ENCODE results near the gene C4BPB. TPM values are rescaled to one million over a fixed set of nuclear protein-coding genes. Genes with fewer than 3 reads are reported as not detected.
A peak's percentile ranks its signal among the peaks of the same experiment; 100 is the strongest.

Gene C4BPB
- total RNA-seq, 1 experiment from 2014 or later = not detected

GRCh38 chr1:207059881-207060280 is 28.8 kb upstream of the C4BPB start:
- DNase-seq (ENCODE audit: low spot score) = no peak

DNA sequence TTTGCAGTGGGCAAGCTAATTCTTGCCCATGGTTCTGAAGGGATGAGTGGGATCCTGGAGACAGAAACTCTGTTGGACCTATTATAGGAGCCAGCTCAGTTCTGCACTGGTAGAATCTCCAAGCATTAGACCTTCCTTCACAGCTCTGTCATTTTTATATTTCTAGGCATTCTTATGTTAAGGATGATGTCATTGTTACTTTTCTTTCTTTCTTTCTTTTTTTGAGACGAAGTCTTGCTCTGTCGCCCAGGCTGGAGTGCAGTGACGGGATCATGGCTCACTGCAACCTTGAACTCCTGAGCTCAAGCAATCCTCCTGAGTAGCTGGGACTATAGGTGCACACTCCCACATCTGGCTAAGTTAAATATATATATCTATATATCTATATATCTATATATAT is 28.1 kb upstream of the C4BPB start:
- no peak for DNase-seq (ENCODE audit: low spot score)

DNA sequence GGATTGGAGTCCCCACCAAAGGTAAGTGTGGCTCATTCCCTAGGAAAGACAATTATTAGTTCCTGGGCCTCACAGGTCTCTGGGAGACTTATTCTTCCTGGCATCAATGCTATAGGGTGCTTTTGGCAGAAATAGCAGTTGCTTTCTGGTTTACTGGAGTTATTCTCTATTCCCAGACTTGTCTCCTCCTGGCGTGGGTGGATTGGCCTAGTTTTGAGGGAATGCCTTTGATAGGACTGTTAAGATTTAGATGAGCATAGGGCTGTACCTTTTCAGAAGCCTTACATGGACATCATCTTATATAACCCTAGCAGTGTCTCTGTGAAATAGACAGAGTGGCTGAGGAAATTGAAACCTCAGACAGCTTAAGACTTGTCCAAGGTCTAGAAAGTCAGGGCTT is 26.6 kb upstream of the C4BPB start:
- no peak for DNase-seq (ENCODE audit: low spot score)

DNA sequence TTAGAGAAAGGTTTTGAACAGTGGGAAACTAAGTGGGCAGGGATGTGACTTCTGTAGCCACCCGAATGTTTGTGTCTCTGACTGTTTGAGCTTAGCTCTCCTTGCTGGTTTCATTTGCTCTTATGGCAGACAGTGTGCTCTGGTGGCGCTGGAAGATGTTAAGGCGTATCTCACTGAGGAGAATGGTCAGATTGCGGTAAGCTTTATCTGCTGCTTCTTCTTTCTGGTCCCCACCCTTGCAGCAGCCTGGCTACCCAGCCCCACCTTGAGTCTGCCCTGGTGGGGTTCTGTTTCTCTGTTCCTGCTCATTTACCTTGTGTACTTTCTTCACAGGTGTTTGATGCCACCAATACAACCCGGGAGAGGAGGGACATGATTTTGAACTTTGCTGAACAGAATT is 25.6 kb upstream of the C4BPB start:
- no peak for DNase-seq (ENCODE audit: low spot score)

DNA sequence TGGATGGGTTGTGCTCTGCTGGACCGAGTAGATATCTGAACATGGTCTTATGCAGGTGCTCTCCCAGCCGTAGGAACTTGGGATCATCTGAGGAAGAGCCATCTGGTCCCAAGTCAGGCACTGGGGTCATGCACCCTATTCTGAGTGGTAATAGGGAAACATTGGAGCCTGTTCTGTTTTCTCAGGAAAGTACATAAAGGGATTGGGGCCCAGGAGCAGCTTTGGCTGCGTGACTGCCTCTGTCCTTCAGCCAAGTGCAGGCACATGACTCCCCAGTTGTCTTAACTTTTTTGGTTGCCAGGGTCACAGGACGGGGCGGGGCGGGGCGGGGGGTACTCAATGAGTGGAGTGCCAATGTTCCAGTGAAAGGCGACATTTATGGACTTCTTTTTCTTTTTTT is 24.1 kb upstream of the C4BPB start:
- DNase-seq (ENCODE audit: low spot score) = no peak

GRCh38 chr1:207067185-207067584 is 21.5 kb upstream of the C4BPB start:
- no peak for DNase-seq (ENCODE audit: low spot score)

DNA sequence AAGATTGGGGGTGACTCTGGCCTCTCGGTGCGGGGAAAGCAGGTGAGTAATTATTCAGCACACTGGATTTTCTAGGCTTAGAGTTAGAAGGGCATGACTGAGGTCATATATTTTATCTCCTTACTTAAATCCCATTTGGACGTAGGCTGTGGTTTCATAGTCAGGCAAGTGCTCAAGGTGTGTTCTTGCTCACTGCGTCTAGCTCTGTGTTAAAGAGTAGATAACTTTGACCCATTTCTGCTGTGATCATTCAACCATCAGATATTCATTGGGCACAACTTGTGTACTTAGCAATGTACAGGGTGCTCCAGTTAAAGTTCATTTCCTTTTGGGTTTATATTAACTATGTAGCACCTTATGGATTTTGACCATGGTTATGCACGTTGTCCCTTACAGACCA is 21.0 kb upstream of the C4BPB start:
- DNase-seq (ENCODE audit: low spot score) = no peak

DNA sequence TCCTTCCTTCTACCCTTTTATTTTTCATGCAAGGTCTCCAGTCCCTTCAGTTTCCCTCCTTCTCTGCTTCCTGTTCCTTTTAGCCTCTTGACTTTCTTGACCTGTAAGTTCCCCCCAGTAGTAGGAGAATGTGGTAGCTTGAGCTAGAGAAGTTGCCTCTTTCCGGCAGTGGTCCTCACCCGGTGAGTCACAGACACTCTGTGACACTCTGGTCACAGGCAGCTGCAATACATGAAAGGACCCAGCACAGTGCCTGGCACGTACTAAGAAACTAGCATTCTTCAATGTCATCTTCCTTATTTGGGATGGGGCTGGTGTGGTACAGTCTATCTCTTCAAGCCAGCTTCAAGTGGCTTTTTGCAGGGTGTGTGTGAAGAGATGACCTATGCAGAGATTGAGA is 19.6 kb upstream of the C4BPB start:
- no peak for DNase-seq (ENCODE audit: low spot score)

DNA sequence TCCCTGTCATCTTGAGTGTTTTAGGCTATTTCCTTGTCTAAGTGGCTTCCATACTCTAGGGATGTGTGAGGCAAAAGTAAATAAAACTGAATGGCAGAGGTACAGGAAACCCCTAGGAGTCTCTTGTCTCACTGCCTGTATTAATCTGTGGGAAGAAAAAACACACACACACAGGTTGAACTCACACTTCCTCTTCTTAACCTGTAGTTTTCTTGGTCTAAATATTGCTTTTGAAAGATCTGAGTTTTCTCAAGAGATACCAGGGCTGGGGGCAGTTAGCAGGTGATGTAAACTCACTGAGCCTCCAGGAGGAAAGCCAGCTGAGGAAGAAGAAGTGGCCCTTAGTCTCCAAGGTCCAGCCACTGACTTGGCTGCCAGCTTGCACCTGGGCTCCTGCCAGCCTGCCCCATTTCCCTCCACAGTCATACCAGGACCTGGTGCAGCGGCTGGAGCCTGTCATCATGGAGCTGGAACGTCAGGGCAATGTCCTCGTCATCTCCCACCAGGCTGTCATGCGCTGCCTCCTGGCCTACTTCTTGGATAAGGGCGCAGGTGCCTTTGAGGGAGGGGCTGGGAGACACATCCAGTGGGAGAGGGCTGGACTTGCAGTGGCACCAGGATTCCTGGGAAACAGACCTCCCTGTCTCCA is 18.7 kb upstream of the C4BPB start:
- no peak for DNase-seq (ENCODE audit: low spot score)

- DNase-seq (ENCODE audit: low spot score) = no peak
These were observed 17.8 kb upstream of the C4BPB start for GRCh38 chr1:207070811-207071210.

GRCh38 chr1:207071426-207071825 is 17.2 kb upstream of the C4BPB start:
- no peak for DNase-seq (ENCODE audit: low spot score)

DNA sequence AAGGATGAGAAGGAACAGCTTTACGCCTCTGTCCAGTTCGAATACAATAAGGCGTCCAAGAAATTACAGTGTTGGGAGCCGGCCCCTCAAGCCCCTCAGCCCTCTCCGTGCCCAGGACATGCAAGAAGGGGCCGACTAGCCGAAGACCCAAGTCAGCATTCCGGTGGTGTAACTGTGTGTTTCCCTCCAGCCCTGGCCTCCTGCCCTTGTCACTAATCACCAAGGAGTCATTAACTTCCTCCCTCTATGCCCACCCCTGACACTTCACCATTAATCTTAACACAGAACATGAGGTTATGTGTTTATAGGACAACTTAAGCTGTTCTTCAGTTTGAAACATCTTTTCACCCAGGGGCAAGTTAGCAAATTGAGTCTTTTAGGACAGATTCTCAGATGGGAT is 16.4 kb upstream of the C4BPB start:
- no peak for DNase-seq (ENCODE audit: low spot score)

DNA sequence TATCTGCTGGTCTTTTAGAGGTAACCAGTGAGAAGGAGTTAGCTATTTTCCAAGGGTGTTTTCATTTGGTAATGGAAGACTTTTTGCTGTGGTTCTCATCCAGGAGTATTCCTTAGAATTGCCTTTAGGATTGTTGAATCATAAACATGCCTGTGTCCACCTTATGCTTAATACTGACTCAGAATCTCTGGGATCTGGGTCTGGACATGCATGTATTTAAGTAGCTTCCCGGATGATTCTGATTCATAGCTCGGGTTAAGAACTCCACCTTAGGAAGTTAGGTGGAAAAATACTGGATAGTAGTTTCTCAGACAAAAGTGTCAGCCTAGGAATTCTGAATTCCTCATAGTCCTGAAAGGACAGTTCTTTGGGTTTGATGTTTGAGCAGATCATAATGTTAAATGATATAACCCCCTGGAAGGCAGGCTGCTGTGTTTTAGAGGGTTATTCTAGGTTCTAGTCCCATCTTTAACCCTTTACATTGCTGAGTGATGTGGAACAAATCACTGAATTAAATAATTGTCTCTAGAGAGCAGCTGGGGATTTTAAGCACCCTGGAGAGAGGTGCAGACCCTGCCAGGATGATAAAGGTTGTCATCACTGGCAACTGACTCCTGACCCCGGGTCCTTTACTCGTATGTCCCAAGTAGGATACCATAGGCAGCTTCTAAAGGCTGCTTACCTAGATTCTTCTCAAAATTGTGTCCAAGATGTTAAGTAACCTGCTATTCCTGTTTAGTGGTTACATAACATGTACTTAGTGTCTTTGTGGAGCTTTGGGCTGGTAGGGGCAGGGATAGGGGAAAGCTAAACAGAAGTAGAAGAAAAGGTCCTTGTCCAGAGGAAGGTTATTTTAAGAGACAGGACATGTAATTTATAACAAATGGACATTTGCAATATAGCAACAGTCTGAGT is 14.5 kb upstream of the C4BPB start:
- DNase-seq (ENCODE audit: low spot score) = no peak

- DNase-seq (ENCODE audit: low spot score) = no peak
These were observed 12.3 kb upstream of the C4BPB start for GRCh38 chr1:207076181-207076955.

DNA sequence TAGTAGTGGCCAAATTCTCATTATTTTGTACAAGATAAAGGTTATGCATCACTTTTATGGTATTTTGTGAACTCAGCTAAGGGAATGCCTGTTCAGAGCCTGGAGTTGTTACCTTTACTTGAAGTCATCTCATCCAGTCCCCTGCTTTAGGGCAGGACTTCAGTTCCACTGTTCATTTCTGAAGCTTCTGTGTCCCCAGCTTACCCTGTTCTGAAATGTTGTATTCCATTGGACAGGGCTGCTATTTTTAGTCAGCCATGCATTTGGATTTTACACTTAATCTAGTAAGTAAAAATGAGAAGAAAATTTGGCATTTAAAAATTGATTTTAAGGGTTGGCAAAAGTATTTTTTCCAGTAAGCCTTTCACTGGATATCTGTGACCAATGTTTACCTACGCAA is 11.6 kb upstream of the C4BPB start:
- no peak for DNase-seq (ENCODE audit: low spot score)

DNA sequence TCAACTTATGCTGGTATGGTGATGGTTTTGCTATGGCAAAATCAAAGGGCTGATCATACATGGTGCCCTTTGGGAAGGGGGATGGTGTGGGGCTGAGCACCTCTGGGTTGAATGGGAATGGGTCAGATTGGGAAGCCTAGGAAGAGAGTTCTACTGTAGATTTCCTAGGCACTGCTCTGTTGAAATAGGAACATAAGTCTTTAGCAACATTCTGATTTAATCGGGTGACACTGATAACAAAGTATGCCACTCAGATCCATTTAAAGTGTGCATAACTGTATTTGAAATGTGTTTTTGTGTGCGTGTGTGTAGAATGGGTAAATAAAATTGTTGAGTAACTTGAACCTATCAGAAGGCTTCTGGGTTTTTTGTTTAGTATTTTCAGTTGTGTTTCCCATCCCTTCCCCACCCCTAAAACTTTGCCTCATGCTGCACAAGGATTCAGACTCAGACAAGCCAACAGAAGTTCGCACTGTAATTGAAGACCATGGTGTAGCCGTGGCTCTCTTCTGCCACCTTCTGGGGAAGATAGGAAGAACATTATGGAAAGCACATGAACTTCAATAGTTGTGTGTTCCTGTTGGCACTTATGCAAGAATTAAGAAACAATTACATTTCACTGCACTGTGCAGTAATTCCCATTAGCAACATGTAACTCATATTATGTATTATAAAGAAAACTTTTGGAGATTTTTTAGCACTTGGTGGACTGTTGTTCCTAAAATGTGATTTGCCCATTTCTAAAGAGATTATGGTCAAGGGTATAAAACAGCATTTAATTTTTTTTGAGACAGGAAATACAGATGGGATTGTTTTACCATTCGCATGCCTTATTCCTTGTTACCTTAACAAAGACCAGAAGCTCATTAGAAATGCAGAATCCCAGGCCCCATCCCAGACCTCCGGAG is 10.9 kb upstream of the C4BPB start:
- peak; percentile 65 for DNase-seq (ENCODE audit: low spot score)

DNA sequence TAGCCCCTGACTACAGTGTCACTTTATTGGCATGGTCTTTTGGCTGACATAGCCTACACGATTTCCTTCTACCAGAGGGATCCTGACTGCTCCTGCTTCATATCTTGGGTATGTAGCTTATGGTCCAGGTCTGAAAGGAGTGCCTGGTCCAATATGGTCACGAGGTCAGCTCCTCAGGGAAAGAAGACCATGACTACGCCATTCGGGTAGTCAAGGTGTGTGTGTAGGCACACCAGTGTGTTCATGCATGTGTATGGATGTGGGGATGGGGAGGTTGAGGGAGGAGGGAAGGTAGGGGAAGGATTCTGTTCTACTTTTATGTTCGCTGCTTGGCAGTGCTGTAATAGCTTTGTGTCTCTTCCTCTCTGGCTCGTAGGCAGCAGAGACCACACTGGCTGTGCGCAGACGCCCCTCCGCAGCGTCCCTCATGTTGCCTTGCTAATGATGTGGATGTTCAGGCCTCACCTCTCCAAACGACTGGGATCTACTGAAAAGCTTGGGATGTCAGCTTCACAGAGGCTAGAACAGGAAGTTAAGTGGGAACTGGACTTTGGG is 10.0 kb upstream of the C4BPB start:
- no peak for DNase-seq (ENCODE audit: low spot score)

DNA sequence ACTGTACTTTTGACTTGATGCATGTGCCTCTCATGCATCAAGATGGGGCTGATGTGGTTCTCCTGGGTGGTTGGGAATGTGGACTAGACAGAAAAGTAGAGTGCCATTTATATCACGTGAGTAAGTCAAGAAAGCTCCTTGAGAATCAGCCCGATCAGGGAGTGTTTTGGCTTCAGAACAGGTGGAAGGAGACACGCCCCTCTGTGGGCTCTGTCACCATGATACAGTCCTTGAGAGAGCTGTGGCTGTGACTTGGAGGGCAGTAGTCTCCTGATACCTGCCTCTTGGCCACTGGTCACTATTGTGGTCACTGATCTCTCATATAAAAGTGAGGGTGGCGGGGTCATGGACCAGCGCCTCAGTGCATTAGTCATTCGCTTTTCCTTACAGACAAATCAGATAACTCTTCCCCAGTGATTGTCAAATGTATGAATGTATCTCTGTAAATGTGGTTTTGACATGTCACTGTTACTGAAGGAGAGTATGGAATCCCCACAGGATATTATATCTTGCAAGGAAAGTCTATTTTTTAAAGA is 8.9 kb upstream of the C4BPB start:
- DNase-seq (ENCODE audit: low spot score) = no peak

- no peak for DNase-seq (ENCODE audit: low spot score)
These were observed 7.6 kb upstream of the C4BPB start for GRCh38 chr1:207081088-207081487.

DNA sequence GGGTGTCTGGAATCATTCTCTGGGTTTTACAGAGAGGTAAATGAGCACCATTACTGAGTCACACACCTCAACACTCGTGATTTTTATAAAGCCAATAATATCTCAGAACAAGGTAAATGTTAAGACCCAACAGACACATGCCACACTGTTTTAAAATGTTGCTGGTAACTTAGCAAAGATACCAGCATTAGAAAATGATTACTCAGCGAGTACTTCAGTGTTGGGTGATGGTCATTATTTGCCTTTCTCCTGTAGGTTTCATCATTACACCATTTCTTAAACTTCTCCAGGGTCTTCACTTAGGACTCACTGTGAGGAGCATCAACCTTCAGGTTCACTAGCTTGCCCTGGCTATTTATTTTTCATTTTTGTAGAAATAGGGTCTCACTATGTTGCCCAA is 6.9 kb upstream of the C4BPB start:
- DNase-seq (ENCODE audit: low spot score) = no peak

- DNase-seq (ENCODE audit: low spot score) = no peak
These were observed 4.4 kb upstream of the C4BPB start for GRCh38 chr1:207084232-207084631.

Measured in H4 (cell line).